Right forelimb (tissue), 1 donor: ENCODE results near the gene SLC35B1.

Experiments
- DNase-seq: peaks from one replicate; pipeline ENCODE4 v3.0.0-alpha.2; 2018

Gene SLC35B1

GRCh38 chr17:49670002-49670401 is 37.8 kb downstream of the SLC35B1 start:
- DNase-seq = no peak

GRCh38 chr17:49667854-49668253 is 39.9 kb downstream of the SLC35B1 start:
- no peak for DNase-seq

GRCh38 chr17:49664706-49665211 is 43.0 kb downstream of the SLC35B1 start:
- no peak for DNase-seq

DNA sequence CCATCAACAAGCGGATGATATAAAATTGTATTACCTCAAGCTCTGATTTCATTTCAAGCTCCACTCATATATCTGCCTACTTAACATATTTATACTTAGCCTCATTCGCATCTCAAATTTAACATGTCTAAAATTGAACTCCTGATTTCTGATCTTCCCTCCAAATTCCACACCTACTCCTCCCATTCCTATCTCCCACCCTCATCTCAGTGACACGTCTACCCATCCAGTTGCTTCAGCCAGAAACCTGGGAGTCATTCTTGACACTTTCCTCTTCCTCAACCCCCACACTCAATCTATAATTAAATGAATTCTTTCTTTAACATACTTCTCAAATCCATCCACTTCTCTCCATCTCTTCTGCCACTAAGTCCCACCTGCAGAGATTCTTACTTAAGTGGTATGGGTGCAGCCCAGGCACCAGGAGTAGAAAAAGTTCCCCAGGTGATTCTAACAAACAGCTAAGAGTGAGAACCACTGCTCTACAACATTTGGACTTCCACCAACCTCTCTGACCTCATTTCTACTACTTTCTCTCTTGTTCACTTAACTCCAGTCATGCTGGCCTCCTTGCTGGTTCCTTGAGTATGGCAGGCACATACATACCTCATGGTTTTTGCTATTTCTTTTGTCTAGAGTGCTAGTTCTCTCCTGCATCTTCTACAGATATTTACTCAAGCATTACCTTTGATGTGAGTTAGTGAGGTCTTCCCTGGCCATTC is 47.9 kb downstream of the SLC35B1 start:
- no peak for DNase-seq

DNA sequence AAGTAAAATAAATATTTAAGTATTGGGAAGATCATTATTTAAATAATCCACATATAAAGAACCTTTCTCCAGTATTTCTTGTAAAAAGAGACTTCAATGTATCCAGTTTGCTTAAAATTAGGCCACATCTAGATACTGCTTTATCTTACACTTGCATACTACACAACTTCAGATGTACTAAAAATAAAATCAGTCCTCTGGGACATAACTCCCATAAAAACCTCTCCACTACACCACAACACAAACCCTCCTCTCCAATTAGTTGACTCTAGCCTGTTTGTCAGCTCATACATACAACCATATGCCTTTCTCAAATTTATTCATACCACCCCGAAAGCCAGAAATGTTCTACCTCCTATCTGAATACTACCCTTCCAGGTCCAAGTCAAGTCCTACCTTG is 51.5 kb downstream of the SLC35B1 start:
- DNase-seq = no peak
